GM12891 (cell line): ENCODE data around the gene FBLN5.

Experiments
- POLR2A ChIP-seq: IDR thresholded peaks from 2 replicates; pipeline ENCODE4 v1.6.1; 2011; ENCODE audit warnings: low read depth, low read length, control low read depth
- POLR2AphosphoS5 ChIP-seq: IDR thresholded peaks from 2 replicates; pipeline ENCODE4 v1.6.1; 2011; ENCODE audit warnings: low read depth, low read length, control low read depth
- SPI1 ChIP-seq: IDR thresholded peaks from 2 replicates; pipeline ENCODE4 v1.6.1; 2011; ENCODE audit warnings: low read depth, low read length, control low read depth
- TAF1 ChIP-seq: IDR thresholded peaks from 2 replicates; pipeline ENCODE4 v1.6.1; 2011; ENCODE audit warnings: low read depth, low read length, control low read depth

DNA sequence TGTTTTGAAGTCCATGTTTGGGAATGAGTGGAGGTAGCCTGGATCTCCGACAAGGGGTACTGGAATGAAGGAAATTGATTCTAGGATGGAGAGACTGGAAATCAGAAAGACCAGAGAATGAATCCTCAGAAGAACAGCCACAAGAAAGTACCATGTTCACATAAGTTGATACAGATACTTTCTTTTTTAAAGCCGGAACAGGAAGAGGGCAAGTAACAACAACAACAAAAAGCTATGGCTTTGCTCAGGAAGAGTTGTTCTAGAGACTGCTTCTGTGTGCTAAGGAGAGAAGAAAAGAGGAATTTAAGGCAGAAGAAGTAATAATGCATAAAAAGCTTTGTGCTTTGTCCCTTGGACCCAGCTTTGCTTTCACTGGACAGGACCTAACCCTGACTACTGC is 86.4 kb downstream of the FBLN5 start:
- TF ChIP-seq POLR2A (no peak), SPI1 (no peak), POLR2AphosphoS5 (no peak), TAF1 (no peak)
